ENCODE results near the gene TSPAN5. TPM values are rescaled to one million over a fixed set of nuclear protein-coding genes. Genes with fewer than 3 reads are reported as not detected.
A peak's percentile ranks its signal among the peaks of the same experiment; 100 is the strongest.

Gene TSPAN5
- polyA plus RNA-seq, 1 donor from 2014 or later, result 18.8 TPM

GRCh38 chr4:98602270-98602669 is 56.1 kb downstream of the TSPAN5 start:
- Histone ChIP-seq H4K20me1 (ENCODE audit: insufficient read depth) (no peaks in the 10 kb centered on the region), H3K27me3 (ENCODE audit: insufficient read depth, low read depth, low read length) (no peaks in the 10 kb centered on the region), H3K4me2 (ENCODE audit: low read length) (no peak overlapping the region), H3K9me2 (ENCODE audit: insufficient read depth, low read length) (no peaks in the 10 kb centered on the region), H3K9me3 (ENCODE audit: low read length) (peaks cover 6% of the 10 kb centered on the region), H3K27ac (ENCODE audit: low read length) (peak overlapping the region; percentile 84), H3K36me3 (ENCODE audit: insufficient read depth, low read length) (no peaks in the 10 kb centered on the region), H3K79me2 (replicated peaks; ENCODE audit: insufficient read depth, low read length) (peaks cover 14% of the 10 kb centered on the region), H3K9ac (ENCODE audit: low read length) (no peak overlapping the region), H3F3A (ENCODE audit: insufficient read depth, low read length, poor library complexity, severe bottlenecking) (peaks cover 10% of the 10 kb centered on the region), H2AFZ (ENCODE audit: low read depth, low read length) (no peak overlapping the region), H3K4me3 (ENCODE audit: low read length) (no peak overlapping the region)
- TF ChIP-seq SMC3 (conservative IDR thresholded peaks at IDR 0.05; ENCODE audit: poor library complexity), result no peak
- no peak for TF ChIP-seq REST (IDR thresholded peaks at IDR 0.05; ENCODE audit: borderline replicate concordance)
- TF ChIP-seq POLR2AphosphoS5 (IDR thresholded peaks at IDR 0.05), result no peak
- no peak for TF ChIP-seq MXI1 (conservative IDR thresholded peaks at IDR 0.05; ENCODE audit: poor library complexity, severe bottlenecking)
- no peak for TF ChIP-seq EZH2 (IDR thresholded peaks at IDR 0.05; ENCODE audit: borderline replicate concordance, insufficient read depth, low read length, poor library complexity, severe bottlenecking)
- no peak for TF ChIP-seq CTCF (IDR thresholded peaks at IDR 0.05; ENCODE audit: poor library complexity, severe bottlenecking)
- TF ChIP-seq EP300 (conservative IDR thresholded peaks at IDR 0.05; ENCODE audit: poor library complexity, severe bottlenecking), result no peak

- no peaks in the 10 kb centered on the region for H3K36me3 ChIP-seq (ENCODE audit: insufficient read depth, low read length)
- no peak overlapping the region for H3K4me2 ChIP-seq (ENCODE audit: low read length)
- no peak overlapping the region for H3K4me3 ChIP-seq (ENCODE audit: low read length)
- no peak overlapping the region for H3K9ac ChIP-seq (ENCODE audit: low read length)
- H3K9me2 ChIP-seq (ENCODE audit: insufficient read depth, low read length), result no peaks in the 10 kb centered on the region
- H4K20me1 ChIP-seq (ENCODE audit: insufficient read depth), result no peaks in the 10 kb centered on the region
- no peak overlapping the region for H3K27ac ChIP-seq (ENCODE audit: low read length)
- H3K9me3 ChIP-seq (ENCODE audit: low read length), result peaks cover 6% of the 10 kb centered on the region
- H3K27me3 ChIP-seq (ENCODE audit: insufficient read depth, low read depth, low read length), result no peaks in the 10 kb centered on the region
- H3F3A ChIP-seq (ENCODE audit: insufficient read depth, low read length, poor library complexity, severe bottlenecking), result peaks cover 10% of the 10 kb centered on the region
- no peak overlapping the region for H2AFZ ChIP-seq (ENCODE audit: low read depth, low read length)
- H3K79me2 ChIP-seq (replicated peaks; ENCODE audit: insufficient read depth, low read length), result peaks cover 14% of the 10 kb centered on the region
- TF ChIP-seq REST (IDR thresholded peaks at IDR 0.05; ENCODE audit: borderline replicate concordance) (no peak), MXI1 (conservative IDR thresholded peaks at IDR 0.05; ENCODE audit: poor library complexity, severe bottlenecking) (no peak), RAD21 (conservative IDR thresholded peaks at IDR 0.05) (no peak), CTCF (IDR thresholded peaks at IDR 0.05; ENCODE audit: poor library complexity, severe bottlenecking) (no peak), EP300 (conservative IDR thresholded peaks at IDR 0.05; ENCODE audit: poor library complexity, severe bottlenecking) (no peak), POLR2AphosphoS5 (IDR thresholded peaks at IDR 0.05) (no peak), TAF1 (IDR thresholded peaks at IDR 0.05; ENCODE audit: low read depth) (no peak), SMC3 (conservative IDR thresholded peaks at IDR 0.05; ENCODE audit: poor library complexity) (no peak), EZH2 (IDR thresholded peaks at IDR 0.05; ENCODE audit: borderline replicate concordance, insufficient read depth, low read length, poor library complexity, severe bottlenecking) (no peak)
Observed at GRCh38 chr4:98601708-98602107, 56.7 kb downstream of the TSPAN5 start.

Data from neural cell (in vitro differentiated cells).